Sigmoid colon (tissue), 4 donors: ENCODE data around the gene CSAD.

Source experiments
- EP300 ChIP-seq, 4 donors: sonication (generic); formaldehyde crosslinking; IDR thresholded peaks; one replicate each; pipeline ENCODE4 v1.6.1; 2017; ENCODE audit warnings: antibody characterized with exemption in 4 of 4
- POLR2A ChIP-seq, 2 donors: fragments of 450-650 bp; IDR thresholded peaks; one replicate each; pipeline ENCODE4 v1.6.1; 2016; ENCODE audit warnings: antibody characterized with exemption in 2 of 2, mild to moderate bottlenecking in 2 of 2, moderate library complexity in 2 of 2

GRCh38 chr12:53201177-53201541 is 20.4 kb upstream of the CSAD start:
- TF ChIP-seq EP300 (IDR thresholded peaks at IDR 0.05) (no peak), POLR2A (IDR thresholded peaks at IDR 0.05) (no peak)
